ENCODE data around the gene PCDH18.

PCDH18 gene

GRCh38 chr4:137476345-137476744 lies 55.9 kb downstream of the PCDH18 start:
- DNase-seq (ENCODE audit: insufficient read length, low spot score): no peak
- FAIRE-seq: no peak
- TF ChIP-seq CTCF (IDR thresholded peaks at IDR 0.05; ENCODE audit: insufficient read depth, missing control alignments): no peak

- no peak for TF ChIP-seq CTCF (IDR thresholded peaks at IDR 0.05; ENCODE audit: insufficient read depth, missing control alignments)
- FAIRE-seq (no peak), DNase-seq (ENCODE audit: insufficient read length, low spot score) (no peak)
Measured at GRCh38 chr4:137474711-137475301, 57.5 kb downstream of the PCDH18 start.

GRCh38 chr4:137471895-137472294 lies 60.4 kb downstream of the PCDH18 start:
- TF ChIP-seq CTCF (IDR thresholded peaks at IDR 0.05; ENCODE audit: insufficient read depth, missing control alignments): no peak
- FAIRE-seq: no peak
- DNase-seq (ENCODE audit: insufficient read length, low spot score): no peak

- FAIRE-seq (no peak), DNase-seq (ENCODE audit: insufficient read length, low spot score) (no peak)
- no peak for TF ChIP-seq CTCF (IDR thresholded peaks at IDR 0.05; ENCODE audit: insufficient read depth, missing control alignments)
Measured at GRCh38 chr4:137471461-137471860, 60.8 kb downstream of the PCDH18 start.

- DNase-seq (ENCODE audit: insufficient read length, low spot score) (no peak), FAIRE-seq (no peak)
- no peak for TF ChIP-seq CTCF (IDR thresholded peaks at IDR 0.05; ENCODE audit: insufficient read depth, missing control alignments)
Measured at GRCh38 chr4:137470806-137471205, 61.5 kb downstream of the PCDH18 start.
